Dendritic cell treated with granulocyte-macrophage colony-stimulating factor and Interleukin-4, amounts not matched to agents 40 ng/mL and 50 ng/mL, for 4 days (primary cell): ENCODE results near the gene MUC12.
"Not testable (repeated sequence)": the region's sequence is repeated elsewhere in the genome, so short reads cannot be mapped to it uniquely, and the experiment has no call there.

Source experiments
- H3K27ac Mint-ChIP-seq: one replicate; pipeline ENCODE4 v1.8.0; 2022; ENCODE audit warnings: mild to moderate bottlenecking, mixed read lengths
- H3K27me3 Mint-ChIP-seq: one replicate; pipeline ENCODE4 v1.8.0; 2022; ENCODE audit warnings: mild to moderate bottlenecking, mixed read lengths
- H3K36me3 Mint-ChIP-seq: one replicate; pipeline ENCODE4 v1.8.0; 2022; ENCODE audit warnings: low read depth, mixed read lengths
- H3K4me1 Mint-ChIP-seq: one replicate; pipeline ENCODE4 v1.8.0; 2022; ENCODE audit warnings: low read depth, mixed read lengths
- H3K4me3 Mint-ChIP-seq: one replicate; pipeline ENCODE4 v1.8.0; 2022; ENCODE audit warnings: mild to moderate bottlenecking, moderate library complexity, mixed read lengths
- H3K9me3 Mint-ChIP-seq: one replicate; pipeline ENCODE4 v1.8.0; 2022; ENCODE audit warnings: mixed read lengths
- intact Hi-C: fragments of 100-400 bp; cut with micrococcal nuclease; formaldehyde crosslinking; loops from one replicate; pipeline ENCODE4 v1.15.0; 2022

Gene MUC12

GRCh38 chr7:101023839-101024238 is 54.5 kb downstream of the MUC12 start:
- Mint-ChIP-seq H3K4me1 (peaks cover 8% of the 10 kb centered on the region), H3K4me3 (no peak overlapping the region), H3K9me3 (no peaks in the 10 kb centered on the region), H3K27ac (no peak overlapping the region), H3K27me3 (peaks cover 40% of the 10 kb centered on the region), H3K36me3 (no peaks in the 10 kb centered on the region)
- intact Hi-C loops = no loop called here

DNA sequence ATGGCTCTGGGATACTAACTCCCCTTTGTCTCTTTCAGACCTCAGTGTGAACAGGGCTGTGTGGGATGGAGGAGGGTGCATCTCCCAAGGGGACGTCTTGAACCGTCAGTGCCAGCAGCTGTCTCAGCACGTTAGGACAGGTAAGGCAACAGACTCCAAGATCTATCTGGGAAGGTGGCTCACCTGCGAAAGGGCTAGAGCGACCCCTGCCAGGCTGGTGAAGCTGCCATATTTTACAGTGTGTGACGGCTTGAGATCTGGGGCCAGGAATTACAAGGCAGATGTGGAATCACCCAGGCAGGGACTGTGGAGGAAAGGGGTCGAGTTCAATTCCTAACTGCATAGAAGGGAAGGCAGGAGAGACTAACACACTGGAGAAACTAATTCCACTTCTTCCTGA is 61.7 kb downstream of the MUC12 start:
- Mint-ChIP-seq H3K36me3 (no peaks in the 10 kb centered on the region), H3K4me1 (no peaks in the 10 kb centered on the region)
- intact Hi-C loops = no loop called here

DNA sequence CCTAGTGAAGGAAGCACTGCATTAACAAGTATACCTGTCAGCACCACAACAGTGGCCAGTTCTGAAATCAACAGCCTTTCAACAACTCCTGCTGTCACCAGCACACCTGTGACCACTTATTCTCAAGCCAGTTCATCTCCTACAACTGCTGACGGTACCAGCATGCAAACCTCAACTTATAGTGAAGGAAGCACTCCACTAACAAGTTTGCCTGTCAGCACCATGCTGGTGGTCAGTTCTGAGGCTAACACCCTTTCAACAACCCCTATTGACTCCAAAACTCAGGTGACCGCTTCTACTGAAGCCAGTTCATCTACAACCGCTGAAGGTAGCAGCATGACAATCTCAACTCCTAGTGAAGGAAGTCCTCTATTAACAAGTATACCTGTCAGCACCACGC is 66.6 kb downstream of the MUC12 start:
- Mint-ChIP-seq H3K27ac (no peak overlapping the region), H3K27me3 (peaks cover 7% of the 10 kb centered on the region), H3K4me1 (no peaks in the 10 kb centered on the region), H3K9me3 (no peaks in the 10 kb centered on the region), H3K36me3 (no peaks in the 10 kb centered on the region), H3K4me3 (no peak overlapping the region)
- intact Hi-C loops = no loop called here

More for the DNA sequence above, 61.7 kb downstream of the MUC12 start:
- Mint-ChIP-seq H3K27ac (no peak overlapping the region), H3K27me3 (peaks cover 12% of the 10 kb centered on the region), H3K4me3 (no peak overlapping the region), H3K9me3 (no peaks in the 10 kb centered on the region)

DNA sequence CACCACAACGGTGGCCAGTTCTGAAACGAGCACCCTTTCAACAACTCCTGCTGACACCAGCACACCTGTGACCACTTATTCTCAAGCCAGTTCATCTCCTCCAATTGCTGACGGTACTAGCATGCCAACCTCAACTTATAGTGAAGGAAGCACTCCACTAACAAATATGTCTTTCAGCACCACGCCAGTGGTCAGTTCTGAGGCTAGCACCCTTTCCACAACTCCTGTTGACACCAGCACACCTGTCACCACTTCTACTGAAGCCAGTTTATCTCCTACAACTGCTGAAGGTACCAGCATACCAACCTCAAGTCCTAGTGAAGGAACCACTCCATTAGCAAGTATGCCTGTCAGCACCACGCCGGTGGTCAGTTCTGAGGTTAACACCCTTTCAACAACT is 71.9 kb downstream of the MUC12 start:
- H3K4me3 Mint-ChIP-seq, H3K4me1 Mint-ChIP-seq, H3K9me3 Mint-ChIP-seq, H3K27me3 Mint-ChIP-seq, H3K27ac Mint-ChIP-seq, intact Hi-C loops, H3K36me3 Mint-ChIP-seq: not testable (repeated sequence)

- peaks cover 44% of the 10 kb centered on the region for H3K27me3 Mint-ChIP-seq
- intact Hi-C loops = loop anchor here (2.0 kb wide), 1 partner anchor 92 kb away; no protein-coding TSS in a partner anchor
- no peaks in the 10 kb centered on the region for H3K4me1 Mint-ChIP-seq
- no peak overlapping the region for H3K27ac Mint-ChIP-seq
- no peak overlapping the region for H3K4me3 Mint-ChIP-seq
- H3K36me3 Mint-ChIP-seq = no peaks in the 10 kb centered on the region
- H3K9me3 Mint-ChIP-seq = no peaks in the 10 kb centered on the region
Measured at GRCh38 chr7:101058355-101058754, 89.0 kb downstream of the MUC12 start.

DNA sequence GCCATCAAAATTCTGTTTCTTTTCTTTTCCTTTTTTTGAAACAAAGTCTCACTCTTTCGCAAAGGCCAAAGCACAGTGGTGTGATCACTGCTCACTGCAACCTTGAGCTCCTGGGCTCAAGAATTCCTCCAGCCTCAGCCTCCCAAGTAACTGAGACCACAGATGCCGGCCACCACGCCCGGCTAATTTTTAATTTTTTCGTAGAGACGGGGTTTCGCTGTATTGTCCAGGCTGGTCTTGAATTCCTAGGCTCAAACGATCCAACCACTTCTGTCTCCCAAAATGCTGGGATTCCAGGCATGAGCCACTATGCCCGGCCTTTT is 90.2 kb downstream of the MUC12 start:
- no peaks in the 10 kb centered on the region for H3K36me3 Mint-ChIP-seq
- no peaks in the 10 kb centered on the region for H3K9me3 Mint-ChIP-seq
- H3K27ac Mint-ChIP-seq = no peak overlapping the region
- intact Hi-C loops = loop anchor here (1.0 to 2.0 kb wide), 2 partner anchors 93 to 164 kb away; partner anchors contain the start of gene ACHE
- H3K4me3 Mint-ChIP-seq = no peak overlapping the region
- peaks cover 47% of the 10 kb centered on the region for H3K27me3 Mint-ChIP-seq
- no peaks in the 10 kb centered on the region for H3K4me1 Mint-ChIP-seq

GRCh38 chr7:101060992-101061391 is 91.6 kb downstream of the MUC12 start:
- Mint-ChIP-seq H3K4me3 (no peak overlapping the region), H3K27me3 (peaks cover 46% of the 10 kb centered on the region)
- intact Hi-C loops = no loop called here

GRCh38 chr7:101064176-101064550 is 94.8 kb downstream of the MUC12 start:
- H3K27me3 Mint-ChIP-seq = peaks cover 37% of the 10 kb centered on the region
- intact Hi-C loops = not testable (repeated sequence)

More at GRCh38 chr7:101060992-101061391, 91.6 kb downstream of the MUC12 start:
- Mint-ChIP-seq H3K9me3 (no peaks in the 10 kb centered on the region), H3K36me3 (no peaks in the 10 kb centered on the region), H3K4me1 (no peaks in the 10 kb centered on the region), H3K27ac (no peak overlapping the region)

GRCh38 chr7:101065162-101065561 is 95.8 kb downstream of the MUC12 start:
- intact Hi-C loops, H3K4me3 Mint-ChIP-seq, H3K9me3 Mint-ChIP-seq, H3K4me1 Mint-ChIP-seq, H3K36me3 Mint-ChIP-seq, H3K27ac Mint-ChIP-seq: not testable (repeated sequence)
- peaks cover 34% of the 10 kb centered on the region for H3K27me3 Mint-ChIP-seq

More at GRCh38 chr7:101064176-101064550, 94.8 kb downstream of the MUC12 start:
- H3K4me3 Mint-ChIP-seq, H3K36me3 Mint-ChIP-seq, H3K27ac Mint-ChIP-seq, H3K9me3 Mint-ChIP-seq, H3K4me1 Mint-ChIP-seq: not testable (repeated sequence)

- peaks cover 32% of the 10 kb centered on the region for H3K27me3 Mint-ChIP-seq
- no peaks in the 10 kb centered on the region for H3K36me3 Mint-ChIP-seq
- H3K4me1 Mint-ChIP-seq = no peaks in the 10 kb centered on the region
- no peak overlapping the region for H3K4me3 Mint-ChIP-seq
- no peak overlapping the region for H3K27ac Mint-ChIP-seq
- intact Hi-C loops = no loop called here
- H3K9me3 Mint-ChIP-seq = no peaks in the 10 kb centered on the region
Measured at GRCh38 chr7:101066141-101066832, 96.9 kb downstream of the MUC12 start.

- Mint-ChIP-seq H3K36me3 (no peaks in the 10 kb centered on the region), H3K4me1 (no peaks in the 10 kb centered on the region), H3K27me3 (peaks cover 30% of the 10 kb centered on the region), H3K9me3 (no peaks in the 10 kb centered on the region), H3K27ac (no peak overlapping the region), H3K4me3 (no peak overlapping the region)
- intact Hi-C loops = no loop called here
Measured at GRCh38 chr7:101066833-101067177, 97.4 kb downstream of the MUC12 start.

GRCh38 chr7:101068401-101068800 is 99.0 kb downstream of the MUC12 start:
- Mint-ChIP-seq H3K27me3 (peaks cover 32% of the 10 kb centered on the region), H3K4me3 (no peak overlapping the region), H3K9me3 (no peaks in the 10 kb centered on the region), H3K36me3 (no peaks in the 10 kb centered on the region), H3K27ac (no peak overlapping the region), H3K4me1 (no peaks in the 10 kb centered on the region)
- intact Hi-C loops = no loop called here
